Neuronal stem cell (in vitro differentiated cells): ENCODE results near the gene HIPK2.

Source experiments
- DNase-seq: peaks from one replicate; pipeline ENCODE4 v3.0.0-alpha.2; 2013; ENCODE audit warnings: low spot score
- H2AFZ ChIP-seq: one replicate; pipeline ENCODE4 v1.6.1; 2013; ENCODE audit warnings: mild to moderate bottlenecking, low read length, inconsistent platforms
- H2AK5ac ChIP-seq: 2 replicates; pipeline ENCODE4 v1.6.1; 2013; ENCODE audit warnings: low read depth, mild to moderate bottlenecking, inconsistent platforms, low read length, moderate library complexity, mixed read lengths
- H2BK120ac ChIP-seq: 2 replicates; pipeline ENCODE4 v1.6.1; 2013; ENCODE audit warnings: low read depth, mild to moderate bottlenecking, inconsistent platforms, low read length, moderate library complexity, mixed read lengths
- H2BK12ac ChIP-seq: one replicate; pipeline ENCODE4 v1.6.1; 2013; ENCODE audit warnings: low read length, inconsistent platforms
- H2BK15ac ChIP-seq: 2 replicates; pipeline ENCODE4 v1.6.1; 2013; ENCODE audit warnings: mild to moderate bottlenecking, low read length, inconsistent platforms, mixed read lengths
- H2BK5ac ChIP-seq: one replicate; pipeline ENCODE4 v1.6.1; 2013; ENCODE audit warnings: inconsistent platforms, mild to moderate bottlenecking, low read length, moderate library complexity
- H3K14ac ChIP-seq: one replicate; pipeline ENCODE4 v1.6.1; 2013; ENCODE audit warnings: low read length, inconsistent platforms
- H3K18ac ChIP-seq: 2 replicates; pipeline ENCODE4 v1.6.1; 2013; ENCODE audit warnings: low read length, inconsistent platforms
- H3K23ac ChIP-seq: 2 replicates; pipeline ENCODE4 v1.6.1; 2013; ENCODE audit warnings: low read depth, mild to moderate bottlenecking, mixed read lengths, low read length, inconsistent platforms; ENCODE audit not compliant: poor library complexity
- H3K27ac ChIP-seq: replicated peaks from 3 replicates; pipeline ENCODE4 v1.5.1; 2013; ENCODE audit warnings: low read length, inconsistent platforms
- H3K27me3 ChIP-seq, 3 experiments: 2 replicates each; pipeline ENCODE4 v1.6.1; 2013; ENCODE audit warnings: low read length in 3 of 3, mild to moderate bottlenecking in 2 of 3, inconsistent platforms in 1 of 3, low read depth in 1 of 3, mixed read lengths in 1 of 3, moderate library complexity in 1 of 3; ENCODE audit not compliant: control insufficient read depth in 3 of 3, insufficient read depth in 3 of 3
- H3K36me3 ChIP-seq, 2 donors: replicated peaks in 1 of 2; 2 replicates each; pipeline ENCODE4 v1.6.1; 2013; ENCODE audit warnings: low read length in 2 of 2; ENCODE audit not compliant: control insufficient read depth in 2 of 2, insufficient read depth in 2 of 2
- H3K4ac ChIP-seq: 2 replicates; pipeline ENCODE4 v1.6.1; 2013; ENCODE audit warnings: inconsistent platforms, mild to moderate bottlenecking, low read length, moderate library complexity
- H3K4me1 ChIP-seq, 2 donors: 1 replicate in 1 of 2; 2 replicates in 1 of 2; pipeline ENCODE4 v1.6.1; 2013; ENCODE audit warnings: low read length in 2 of 2, low read depth in 1 of 2; ENCODE audit not compliant: control insufficient read depth in 2 of 2, insufficient read depth in 1 of 2
- H3K4me2 ChIP-seq: one replicate; pipeline ENCODE4 v1.6.1; 2013; ENCODE audit warnings: mild to moderate bottlenecking, low read length, inconsistent platforms; ENCODE audit not compliant: insufficient read depth, poor library complexity, severe bottlenecking
- H3K4me3 ChIP-seq, 2 donors: 2 replicates each; pipeline ENCODE4 v1.5.1; 2013; ENCODE audit warnings: low read length in 2 of 2, mild to moderate bottlenecking in 2 of 2, inconsistent platforms in 1 of 2, moderate library complexity in 1 of 2
- H3K79me1 ChIP-seq: one replicate; pipeline ENCODE4 v1.6.1; 2013; ENCODE audit warnings: low read depth, mild to moderate bottlenecking, inconsistent platforms, low read length, moderate library complexity
- H3K9ac ChIP-seq: one replicate; pipeline ENCODE4 v1.6.1; 2013; ENCODE audit warnings: mild to moderate bottlenecking, low read depth, low read length, inconsistent platforms; ENCODE audit not compliant: poor library complexity
- H3K9me3 ChIP-seq, 2 donors: replicated peaks in 1 of 2; 2 replicates each; pipeline versions ENCODE3 to v1.6.1; 2013; ENCODE audit warnings: low read length in 2 of 2, mild to moderate bottlenecking in 2 of 2, inconsistent platforms in 1 of 2, low read depth in 1 of 2, mixed read lengths in 1 of 2, moderate library complexity in 1 of 2; ENCODE audit not compliant: control insufficient read depth in 2 of 2, insufficient read depth in 1 of 2
- H4K8ac ChIP-seq: one replicate; pipeline ENCODE4 v1.6.1; 2013; ENCODE audit warnings: low read depth, mild to moderate bottlenecking, inconsistent platforms, low read length, moderate library complexity
- H4K91ac ChIP-seq: one replicate; pipeline ENCODE4 v1.6.1; 2013; ENCODE audit warnings: low read length, low read depth, mild to moderate bottlenecking, inconsistent platforms; ENCODE audit not compliant: poor library complexity
- WGBS, 2 donors: extraction: QIAGEN DNeasy Blood & Tissue Kit; methylation state at CpG; one replicate each; pipeline ENCODE4 v1.1.7; 2013; ENCODE audit warnings: missing lambda C conversion rate in 2 of 2, mixed read lengths in 1 of 2; ENCODE audit not compliant: insufficient read length in 2 of 2, insufficient replicate concordance in 1 of 2; ENCODE audit errors: extremely low coverage in 2 of 2; 5-methylcytosine and 5-hydroxymethylcytosine counted together

HIPK2 gene

DNA sequence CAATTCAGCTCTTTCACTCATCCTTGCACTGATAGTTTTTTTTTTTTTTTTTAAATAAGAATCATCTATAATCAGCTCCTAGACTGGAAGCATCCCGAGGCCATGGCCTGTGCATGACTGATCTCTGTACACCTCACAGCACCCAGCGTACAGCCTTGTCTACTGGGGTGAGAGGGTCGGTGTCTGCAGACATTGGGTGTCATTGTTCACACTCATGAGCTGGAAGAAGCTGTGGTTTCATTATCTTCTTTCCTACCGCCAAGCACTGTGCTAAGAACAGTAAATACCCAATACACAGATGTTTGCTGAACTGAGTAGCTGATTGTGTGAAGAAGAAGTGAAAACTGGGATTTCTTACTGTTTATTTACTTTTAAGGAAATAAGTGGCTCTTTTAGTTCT is 130.7 kb downstream of the HIPK2 start:
- H3K23ac ChIP-seq, result no peak overlapping the region
- no peak overlapping the region for H4K91ac ChIP-seq
- H3K4ac ChIP-seq, result no peak overlapping the region
- H2AK5ac ChIP-seq, result no peak overlapping the region
- H3K4me1 ChIP-seq, result peaks cover 14 to 23% of the 10 kb centered on the region in 2 donors
- H3K4me3 ChIP-seq, result no peak overlapping the region
- H3K79me1 ChIP-seq, result peaks cover 6% of the 10 kb centered on the region
- DNase-seq, result no peak
- H3K9me3 ChIP-seq, result no peaks in the 10 kb centered on the region
- H3K18ac ChIP-seq, result no peak overlapping the region
- no peak overlapping the region for H2BK5ac ChIP-seq
- no peak overlapping the region for H2AFZ ChIP-seq
- no peak overlapping the region for H3K4me2 ChIP-seq
- no peak overlapping the region for H3K27ac ChIP-seq
- no CpG with 5 or more reads among the region's 4 CpGs for WGBS, 2 donors
- no peak overlapping the region for H2BK15ac ChIP-seq
- H4K8ac ChIP-seq, result no peak overlapping the region
- H3K27me3 ChIP-seq, result peaks cover 0 to 2% (median 0%) of the 10 kb centered on the region in 3 experiments
- no peak overlapping the region for H2BK120ac ChIP-seq
- peak overlapping the region; percentile 9 for H3K9ac ChIP-seq
- H3K36me3 ChIP-seq, result peaks cover 3 to 13% of the 10 kb centered on the region in 2 donors
- H2BK12ac ChIP-seq, result no peak overlapping the region
- no peak overlapping the region for H3K14ac ChIP-seq

DNA sequence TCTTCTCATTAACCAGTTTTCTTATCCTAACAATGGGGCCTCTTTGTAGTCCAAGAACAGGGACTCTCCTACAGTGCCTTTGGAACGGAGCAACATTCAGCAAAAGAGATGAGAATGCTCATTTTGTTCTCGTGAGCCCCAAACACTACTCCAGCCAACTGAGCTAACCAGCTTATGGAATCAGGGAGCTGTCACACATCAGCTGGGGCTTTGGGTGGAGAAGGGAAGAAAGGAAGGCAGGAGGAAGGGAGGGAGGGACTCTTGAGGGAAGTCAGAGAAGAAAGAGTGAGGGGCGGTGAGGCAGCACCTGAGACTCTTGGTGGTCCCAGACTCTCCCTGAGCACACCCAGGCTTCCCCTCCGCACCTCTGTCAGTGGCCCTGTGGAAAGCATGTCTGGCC is 131.2 kb downstream of the HIPK2 start:
- Histone ChIP-seq H3K36me3 (peaks cover 3 to 16% of the 10 kb centered on the region in 2 donors), H3K23ac (no peak overlapping the region), H3K9me3 (no peaks in the 10 kb centered on the region), H3K79me1 (peaks cover 6% of the 10 kb centered on the region), H2AFZ (no peak overlapping the region), H4K8ac (no peak overlapping the region), H2AK5ac (no peak overlapping the region), H3K9ac (no peak overlapping the region), H3K4ac (no peak overlapping the region), H4K91ac (no peak overlapping the region), H2BK15ac (no peak overlapping the region), H2BK120ac (no peak overlapping the region), H3K14ac (no peak overlapping the region), H2BK5ac (no peak overlapping the region), H3K27me3 (peaks cover 0 to 2% (median 0%) of the 10 kb centered on the region in 3 experiments), H3K27ac (no peak overlapping the region), H3K4me1 (peaks cover 12 to 19% of the 10 kb centered on the region in 2 donors), H3K18ac (no peak overlapping the region), H3K4me2 (no peak overlapping the region), H3K4me3 (no peak overlapping the region), H2BK12ac (no peak overlapping the region)
- DNase-seq, result no peak
- WGBS, 2 donors, result no CpG with 5 or more reads among the region's 4 CpGs

DNA sequence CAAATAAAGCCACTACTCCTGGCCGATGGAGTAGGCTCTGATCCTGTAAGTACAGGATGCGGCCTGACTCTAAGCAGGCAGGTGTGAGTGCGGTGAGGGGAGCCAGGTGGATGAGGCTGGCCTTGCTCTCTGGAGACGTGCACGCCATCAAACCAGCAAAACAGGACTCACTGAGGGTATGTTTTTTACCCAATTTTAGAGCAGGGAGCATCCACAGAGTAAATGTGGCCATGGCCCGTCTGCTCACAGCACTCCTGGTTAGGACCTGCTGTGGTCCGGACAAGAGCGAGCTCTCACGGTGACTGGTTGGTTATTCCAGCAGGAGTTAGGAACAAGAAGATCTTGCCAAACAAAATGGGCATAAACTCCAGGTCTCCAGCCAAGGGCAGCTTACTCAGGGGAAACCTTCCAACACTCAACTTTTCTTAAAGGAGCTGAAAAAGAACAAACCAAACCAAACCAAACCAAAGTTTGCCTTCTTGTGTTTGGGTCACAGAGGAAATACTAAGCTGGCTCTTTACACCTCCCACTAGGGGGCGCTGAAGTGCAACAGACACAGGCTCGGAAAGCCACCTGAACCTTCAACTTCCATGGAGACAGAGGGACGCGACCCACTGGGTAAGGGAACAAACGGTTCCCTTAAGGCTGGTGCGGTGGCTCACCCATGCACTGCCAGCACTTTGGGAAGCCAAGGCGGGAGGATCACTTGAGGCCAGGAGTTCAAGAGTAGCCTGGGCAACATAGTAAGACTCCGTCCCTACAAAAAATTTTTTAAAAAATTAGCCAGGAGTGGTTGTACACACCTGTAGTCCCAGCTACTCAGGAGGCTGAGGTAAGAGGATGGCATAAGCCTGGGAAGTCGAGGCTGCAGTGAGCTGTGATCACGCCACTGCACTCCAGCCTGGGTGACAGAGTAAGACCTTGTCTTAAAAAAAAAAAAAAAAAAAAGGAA is 131.9 kb downstream of the HIPK2 start:
- H2BK5ac ChIP-seq, result no peak overlapping the region
- H2BK120ac ChIP-seq, result no peak overlapping the region
- H2AFZ ChIP-seq, result no peak overlapping the region
- peaks cover 6% of the 10 kb centered on the region for H3K79me1 ChIP-seq
- H3K36me3 ChIP-seq, result peaks cover 3 to 20% of the 10 kb centered on the region in 2 donors
- H3K4ac ChIP-seq, result no peak overlapping the region
- no peak overlapping the region for H2BK12ac ChIP-seq
- no peaks in the 10 kb centered on the region for H3K9me3 ChIP-seq
- DNase-seq, result peak; percentile 87
- H3K27ac ChIP-seq, result no peak overlapping the region
- H4K91ac ChIP-seq, result no peak overlapping the region
- H2AK5ac ChIP-seq, result no peak overlapping the region
- WGBS, 2 donors, result no CpG with 5 or more reads among the region's 19 CpGs
- no peak overlapping the region for H3K23ac ChIP-seq
- no peak overlapping the region for H3K4me2 ChIP-seq
- H3K9ac ChIP-seq, result peak overlapping the region; percentile 24
- peaks cover 12 to 19% of the 10 kb centered on the region in 2 donors for H3K4me1 ChIP-seq
- H3K4me3 ChIP-seq, result no peak overlapping the region
- no peak overlapping the region for H3K18ac ChIP-seq
- H4K8ac ChIP-seq, result no peak overlapping the region
- peaks cover 0 to 2% (median 0%) of the 10 kb centered on the region in 3 experiments for H3K27me3 ChIP-seq
- H3K14ac ChIP-seq, result no peak overlapping the region
- H2BK15ac ChIP-seq, result no peak overlapping the region

DNA sequence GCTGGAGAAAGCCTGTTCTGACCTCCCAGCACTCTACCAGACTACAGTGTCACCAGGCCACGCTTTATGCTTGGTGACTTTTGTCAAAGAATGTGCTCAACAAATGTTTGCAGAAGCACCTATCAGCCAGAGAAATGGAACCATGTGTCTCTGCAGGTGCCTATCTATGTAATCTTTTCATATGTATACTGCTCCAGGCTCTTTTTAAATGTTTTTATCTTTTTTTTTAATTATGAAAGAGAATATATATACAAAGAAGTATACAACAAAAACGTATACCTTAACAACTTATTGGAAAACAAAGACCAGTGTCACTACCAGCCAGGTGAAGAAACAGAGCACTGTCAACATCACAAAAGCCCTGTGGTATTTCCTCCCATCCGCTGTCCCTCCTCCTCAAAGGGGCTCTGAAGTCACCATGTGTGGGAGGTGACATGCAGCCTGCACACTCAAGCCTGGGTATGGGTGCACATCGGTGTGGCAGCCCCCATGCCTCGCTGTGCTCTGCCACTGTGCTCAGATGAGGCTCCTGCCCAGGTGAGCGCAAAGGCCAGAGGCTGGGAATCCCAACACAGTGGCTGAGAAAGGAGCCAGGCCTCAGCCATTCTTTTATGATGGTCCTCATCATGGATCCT is 133.7 kb downstream of the HIPK2 start:
- Histone ChIP-seq H3K9me3 (no peaks in the 10 kb centered on the region), H3K9ac (peak overlapping the region; percentile 72), H2BK15ac (no peak overlapping the region), H3K27ac (no peak overlapping the region), H3K79me1 (peaks cover 6% of the 10 kb centered on the region), H3K4me2 (no peak overlapping the region), H2BK12ac (no peak overlapping the region), H2AK5ac (no peak overlapping the region), H2BK120ac (no peak overlapping the region), H3K18ac (no peak overlapping the region), H2AFZ (no peak overlapping the region), H3K4me1 (peaks cover 12 to 15% of the 10 kb centered on the region in 2 donors), H3K4me3 (no peak overlapping the region), H3K27me3 (peaks cover 0 to 2% (median 0%) of the 10 kb centered on the region in 3 experiments), H3K4ac (no peak overlapping the region), H3K36me3 (peaks cover 4 to 15% of the 10 kb centered on the region in 2 donors), H4K8ac (no peak overlapping the region), H3K23ac (no peak overlapping the region), H4K91ac (no peak overlapping the region), H2BK5ac (no peak overlapping the region), H3K14ac (no peak overlapping the region)
- DNase-seq, result no peak
- WGBS, 2 donors, result no CpG with 5 or more reads among the region's 6 CpGs
